ENCODE results near the gene SHISA7.
"Not testable (repeated sequence)": the region's sequence is repeated elsewhere in the genome, so short reads cannot be mapped to it uniquely, and the experiment has no call there.

SHISA7 gene

GRCh38 chr19:55443824-55444480, 852 bp upstream of the SHISA7 start:
- DNase-seq = peak; percentile 82

GRCh38 chr19:55442372-55442961, 633 bp downstream of the SHISA7 start:
- DNase-seq = no peak

GRCh38 chr19:55441692-55442321, 1.3 kb downstream of the SHISA7 start:
- DNase-seq = no peak

GRCh38 chr19:55441319-55441691, 1.8 kb downstream of the SHISA7 start:
- DNase-seq = no peak

- DNase-seq = peak; percentile 30
These were observed 2.5 kb downstream of the SHISA7 start for GRCh38 chr19:55440411-55441105.

- DNase-seq = no peak
These were observed 4.0 kb downstream of the SHISA7 start for GRCh38 chr19:55439052-55439451.

GRCh38 chr19:55437410-55437809, 5.7 kb downstream of the SHISA7 start:
- DNase-seq = peak; percentile 88

- no peak for DNase-seq
These were observed 6.3 kb downstream of the SHISA7 start for GRCh38 chr19:55436847-55437246.

GRCh38 chr19:55435020-55435419, 8.1 kb downstream of the SHISA7 start:
- DNase-seq = no peak

GRCh38 chr19:55434356-55434919, 8.7 kb downstream of the SHISA7 start:
- DNase-seq = no peak

- DNase-seq = no peak
These were observed 9.8 kb downstream of the SHISA7 start for GRCh38 chr19:55433292-55433691.

GRCh38 chr19:55432241-55432959, 10.7 kb downstream of the SHISA7 start:
- no peak for DNase-seq

- no peak for DNase-seq
These were observed 11.9 kb downstream of the SHISA7 start for GRCh38 chr19:55431183-55431582.

GRCh38 chr19:55426042-55426441, 17.1 kb downstream of the SHISA7 start:
- no peak for DNase-seq

GRCh38 chr19:55424518-55424917, 18.6 kb downstream of the SHISA7 start:
- no peak for DNase-seq

GRCh38 chr19:55423225-55424005, 19.7 kb downstream of the SHISA7 start:
- no peak for DNase-seq

GRCh38 chr19:55421281-55421680, 21.8 kb downstream of the SHISA7 start:
- DNase-seq = not testable (repeated sequence)

- no peak for DNase-seq
These were observed 23.4 kb downstream of the SHISA7 start for GRCh38 chr19:55419624-55420236.

GRCh38 chr19:55419103-55419502, 24.0 kb downstream of the SHISA7 start:
- no peak for DNase-seq

- peak; percentile 86 for DNase-seq
These were observed 24.9 kb downstream of the SHISA7 start for GRCh38 chr19:55418185-55418584.

GRCh38 chr19:55410168-55410567, 32.9 kb downstream of the SHISA7 start:
- no peak for DNase-seq
